K562 (cell line): Measurements from ENCODE around the gene ITSN2. TPM values are rescaled to one million over a fixed set of nuclear protein-coding genes. Genes with fewer than 3 reads are reported as not detected.

Experiments used
- ARID1B ChIP-seq: fragments of 450-650 bp; IDR thresholded peaks from 2 replicates; pipeline ENCODE4 v1.6.1; 2016; ENCODE audit warnings: antibody characterized with exemption, mild to moderate bottlenecking, inconsistent platforms
- CBFA2T2 ChIP-seq: fragments of 450-650 bp; conservative IDR thresholded peaks from 2 replicates; pipeline ENCODE4 v1.6.1; 2017; ENCODE audit warnings: mild to moderate bottlenecking
- MAZ ChIP-seq, 2 experiments: fragments of 450-650 bp in 1 of 2; sonication (generic) in 1 of 2; formaldehyde crosslinking; IDR thresholded peaks in 1 of 2; conservative IDR thresholded peaks in 1 of 2; 2 replicates each; pipeline versions ENCODE4 v1.4.0 to v1.5.0; 2020; ENCODE audit warnings: mild to moderate bottlenecking in 1 of 2, missing genetic modification reagents in 1 of 2
- MTA2 ChIP-seq: fragments of 450-650 bp; IDR thresholded peaks from 2 replicates; pipeline ENCODE4 v1.6.1; 2016; ENCODE audit warnings: low read depth
- NFATC3 ChIP-seq: fragments of 450-650 bp; IDR thresholded peaks from 2 replicates; pipeline ENCODE4 v1.6.1; 2017; ENCODE audit warnings: mild to moderate bottlenecking
- PHTF2 ChIP-seq: fragments of 250-450 bp; sonication (Bioruptor Pico); IDR thresholded peaks from 2 replicates; pipeline ENCODE4 v1.5.0; 2021; ENCODE audit warnings: mild to moderate bottlenecking
- TAL1 ChIP-seq: fragments of 450-650 bp; IDR thresholded peaks from 2 replicates; pipeline ENCODE4 v1.6.1; 2016; ENCODE audit warnings: mild to moderate bottlenecking
- ZEB2 ChIP-seq: fragments of 450-650 bp; IDR thresholded peaks from 2 replicates; pipeline ENCODE4 v1.6.1; 2016
- ZNF282 ChIP-seq: sonication (generic); formaldehyde crosslinking; IDR thresholded peaks from 2 replicates; pipeline ENCODE4 v1.8.1; 2023; ENCODE audit warnings: missing genetic modification reagents
- polyA plus RNA-seq, 8 experiments: library from polyadenylated mRNA; depleted of rRNA in 4 of 8; stranded (reverse) in 5 of 8; unstranded in 3 of 8; fragments of >200 nt; fragmentation: Nextera tagmentation in 2 of 8; fragmentation: Illumina TruSeq in 1 of 8; extraction: Ambion mirVana in 2 of 8; extraction: Trizol in 1 of 8; gene quantifications; 2 replicates each; pipeline versions ENCODE4 v1.2.1 to v1.2.3, GENCODE V29; 2011 to 2014; ENCODE audit warnings: inconsistent platforms in 1 of 8, missing spikeins in 1 of 8
- total RNA-seq, 7 experiments: library from RNA; depleted of rRNA in 6 of 7; stranded (reverse); fragments of >200 nt in 6 of 7; fragmentation: Illumina TruSeq in 2 of 7; extraction: Trizol in 2 of 7; gene quantifications; 2 replicates each; pipeline versions ENCODE4 v1.2.1 to v1.2.3, GENCODE V29; 2011 to 2021; ENCODE audit warnings: low replicate concordance in 1 of 7
- TF ChIP-seq, protein P1 (sequence below), 2 experiments: fragments of 450-650 bp; formaldehyde crosslinking in 1 of 2; IDR thresholded peaks; 2 replicates each; pipeline versions ENCODE4 v1.4.0 to v1.6.1; 2014 to 2020; ENCODE audit warnings: mild to moderate bottlenecking in 2 of 2, borderline replicate concordance in 1 of 2, low read depth in 1 of 2
- TF ChIP-seq, protein P2 (sequence below): fragments of 450-650 bp; formaldehyde crosslinking; IDR thresholded peaks from 2 replicates; pipeline ENCODE4 v1.4.0; 2020; ENCODE audit warnings: mild to moderate bottlenecking
- TF ChIP-seq, protein P3 (sequence below): sonication (generic); formaldehyde crosslinking; IDR thresholded peaks from 2 replicates; pipeline ENCODE4 v1.8.1; 2023; ENCODE audit warnings: mild to moderate bottlenecking, missing genetic modification reagents

ITSN2 gene
- total and polyA plus RNA-seq, 9 of the 15 experiments (the other 6 are each of a cell fraction or from before 2014, with no cell fraction given) = 6.6 to 19.9 (median 15.2) TPM

DNA sequence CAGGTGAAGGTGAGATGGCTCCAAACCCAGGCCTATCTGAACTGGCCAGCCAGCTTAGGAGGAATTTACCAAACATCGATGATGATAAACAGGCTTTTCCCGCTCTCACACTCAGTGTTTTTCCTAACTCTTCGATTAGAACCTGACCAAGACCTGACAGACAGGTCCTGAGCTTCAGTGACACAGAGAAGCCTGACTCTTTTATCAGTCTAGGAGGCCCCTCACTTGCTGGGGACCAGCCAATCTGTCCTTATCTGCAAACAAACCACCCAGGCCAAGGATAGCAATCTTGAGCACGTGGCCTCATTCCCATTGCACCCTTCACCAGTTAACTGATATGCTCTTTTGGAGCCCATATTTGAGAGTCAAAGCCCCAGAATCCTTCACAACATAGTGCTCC is 1.9 kb upstream of the ITSN2 start (continued):
- TF ChIP-seq, protein P1, sequence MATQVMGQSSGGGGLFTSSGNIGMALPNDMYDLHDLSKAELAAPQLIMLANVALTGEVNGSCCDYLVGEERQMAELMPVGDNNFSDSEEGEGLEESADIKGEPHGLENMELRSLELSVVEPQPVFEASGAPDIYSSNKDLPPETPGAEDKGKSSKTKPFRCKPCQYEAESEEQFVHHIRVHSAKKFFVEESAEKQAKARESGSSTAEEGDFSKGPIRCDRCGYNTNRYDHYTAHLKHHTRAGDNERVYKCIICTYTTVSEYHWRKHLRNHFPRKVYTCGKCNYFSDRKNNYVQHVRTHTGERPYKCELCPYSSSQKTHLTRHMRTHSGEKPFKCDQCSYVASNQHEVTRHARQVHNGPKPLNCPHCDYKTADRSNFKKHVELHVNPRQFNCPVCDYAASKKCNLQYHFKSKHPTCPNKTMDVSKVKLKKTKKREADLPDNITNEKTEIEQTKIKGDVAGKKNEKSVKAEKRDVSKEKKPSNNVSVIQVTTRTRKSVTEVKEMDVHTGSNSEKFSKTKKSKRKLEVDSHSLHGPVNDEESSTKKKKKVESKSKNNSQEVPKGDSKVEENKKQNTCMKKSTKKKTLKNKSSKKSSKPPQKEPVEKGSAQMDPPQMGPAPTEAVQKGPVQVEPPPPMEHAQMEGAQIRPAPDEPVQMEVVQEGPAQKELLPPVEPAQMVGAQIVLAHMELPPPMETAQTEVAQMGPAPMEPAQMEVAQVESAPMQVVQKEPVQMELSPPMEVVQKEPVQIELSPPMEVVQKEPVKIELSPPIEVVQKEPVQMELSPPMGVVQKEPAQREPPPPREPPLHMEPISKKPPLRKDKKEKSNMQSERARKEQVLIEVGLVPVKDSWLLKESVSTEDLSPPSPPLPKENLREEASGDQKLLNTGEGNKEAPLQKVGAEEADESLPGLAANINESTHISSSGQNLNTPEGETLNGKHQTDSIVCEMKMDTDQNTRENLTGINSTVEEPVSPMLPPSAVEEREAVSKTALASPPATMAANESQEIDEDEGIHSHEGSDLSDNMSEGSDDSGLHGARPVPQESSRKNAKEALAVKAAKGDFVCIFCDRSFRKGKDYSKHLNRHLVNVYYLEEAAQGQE (IDR thresholded peaks at IDR 0.05; ENCODE audit: borderline replicate concordance) = no peak
- TF ChIP-seq, protein P1 (CRISPR knock-in tag; IDR thresholded peaks at IDR 0.05; ENCODE audit: low read depth) = 0 out of 2 replicates have a peak, but pooled peaks have one; percentile 21
- TF ChIP-seq, protein P2, sequence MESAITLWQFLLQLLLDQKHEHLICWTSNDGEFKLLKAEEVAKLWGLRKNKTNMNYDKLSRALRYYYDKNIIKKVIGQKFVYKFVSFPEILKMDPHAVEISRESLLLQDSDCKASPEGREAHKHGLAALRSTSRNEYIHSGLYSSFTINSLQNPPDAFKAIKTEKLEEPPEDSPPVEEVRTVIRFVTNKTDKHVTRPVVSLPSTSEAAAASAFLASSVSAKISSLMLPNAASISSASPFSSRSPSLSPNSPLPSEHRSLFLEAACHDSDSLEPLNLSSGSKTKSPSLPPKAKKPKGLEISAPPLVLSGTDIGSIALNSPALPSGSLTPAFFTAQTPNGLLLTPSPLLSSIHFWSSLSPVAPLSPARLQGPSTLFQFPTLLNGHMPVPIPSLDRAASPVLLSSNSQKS (CRISPR knock-in tag) = no peak
- TF ChIP-seq TAL1 (0 out of 2 replicates have a peak, but pooled peaks have one; percentile 13), ZEB2 (0 out of 2 replicates have a peak, but pooled peaks have one; percentile 38), NFATC3 (no peak), ARID1B (0 out of 2 replicates have a peak, but pooled peaks have one; percentile 33), CBFA2T2 (peak; percentile 18; the same call in 1 of the 2 replicates), ZNF282 (no peak), MTA2 (no peak), PHTF2 (CRISPR knock-in tag) (no peak), MAZ (CRISPR knock-in tag; conservative IDR thresholded peaks at IDR 0.05 in 1 of 2, IDR thresholded peaks at IDR 0.05 in 1 of 2) (no peak)
- TF ChIP-seq, protein P3, sequence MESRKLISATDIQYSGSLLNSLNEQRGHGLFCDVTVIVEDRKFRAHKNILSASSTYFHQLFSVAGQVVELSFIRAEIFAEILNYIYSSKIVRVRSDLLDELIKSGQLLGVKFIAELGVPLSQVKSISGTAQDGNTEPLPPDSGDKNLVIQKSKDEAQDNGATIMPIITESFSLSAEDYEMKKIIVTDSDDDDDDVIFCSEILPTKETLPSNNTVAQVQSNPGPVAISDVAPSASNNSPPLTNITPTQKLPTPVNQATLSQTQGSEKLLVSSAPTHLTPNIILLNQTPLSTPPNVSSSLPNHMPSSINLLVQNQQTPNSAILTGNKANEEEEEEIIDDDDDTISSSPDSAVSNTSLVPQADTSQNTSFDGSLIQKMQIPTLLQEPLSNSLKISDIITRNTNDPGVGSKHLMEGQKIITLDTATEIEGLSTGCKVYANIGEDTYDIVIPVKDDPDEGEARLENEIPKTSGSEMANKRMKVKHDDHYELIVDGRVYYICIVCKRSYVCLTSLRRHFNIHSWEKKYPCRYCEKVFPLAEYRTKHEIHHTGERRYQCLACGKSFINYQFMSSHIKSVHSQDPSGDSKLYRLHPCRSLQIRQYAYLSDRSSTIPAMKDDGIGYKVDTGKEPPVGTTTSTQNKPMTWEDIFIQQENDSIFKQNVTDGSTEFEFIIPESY (CRISPR knock-in tag) = no peak
